GM10248 (cell line): ENCODE measurements around the gene CPNE6.
A peak's percentile ranks its signal among the peaks of the same experiment; 100 is the strongest.

Source experiments
- CTCF ChIA-PET: fragments of 300-600 bp; sonication (Branson Sonifier 250); formaldehyde crosslinking; extraction: SDS; loops from one replicate; lab custom pipeline; 2021; ENCODE audit warnings: antibody characterized with exemption; lab: Yijun Ruan, JAX
- POLR2A ChIA-PET: fragments of 350-650 bp; sonication (Branson Sonifier 250); formaldehyde crosslinking; extraction: SDS; loops from one replicate; lab custom pipeline; 2020; ENCODE audit warnings: antibody characterized with exemption; lab: Yijun Ruan, JAX
- DNase-seq: peaks from one replicate; pipeline ENCODE4 v3.0.0; 2012; ENCODE audit errors: extremely low spot score
- CTCF ChIP-seq: IDR thresholded peaks from 2 replicates; pipeline ENCODE4 v1.5.1; 2012; ENCODE audit warnings: mild to moderate bottlenecking, low read depth; ENCODE audit errors: extremely low read depth, missing control alignments, control extremely low read depth

The CPNE6 gene

GRCh38 chr14:24119691-24120090, 48.3 kb downstream of the CPNE6 start:
- no peak for DNase-seq
- POLR2A ChIA-PET = no interaction called here
- no peak for TF ChIP-seq CTCF
- CTCF ChIA-PET = interaction anchor here (1.0 to 6.8 kb wide), 5 partner anchors 10 to 63 kb away, joined by 3 to 58 read pairs (median 6); partner anchors contain the start of genes EMC9, FITM1 and PSME1

- no peak for DNase-seq
- no peak for TF ChIP-seq CTCF
- ChIA-PET POLR2A (interaction anchor here (0.6 kb wide), 1 partner anchor 15 kb away, joined by 3 read pairs; the partner anchor contains the start of gene PSME1), CTCF (no interaction called here)
These were observed 49.8 kb downstream of the CPNE6 start for GRCh38 chr14:24121210-24121609.

- POLR2A ChIA-PET = no interaction called here
- CTCF ChIA-PET = interaction anchor here (1.6 to 6.5 kb wide), 2 partner anchors 13 to 15 kb away, joined by 3 to 38 read pairs; no protein-coding TSS in a partner anchor
- TF ChIP-seq CTCF = no peak
- DNase-seq = no peak
These were observed 51.1 kb downstream of the CPNE6 start for GRCh38 chr14:24122416-24122815.

- POLR2A ChIA-PET = no interaction called here
- TF ChIP-seq CTCF = no peak
- DNase-seq = no peak
- CTCF ChIA-PET = interaction anchor here (1.3 to 6.5 kb wide), 5 partner anchors 8 to 553 kb away, joined by 3 to 38 read pairs (median 6); partner anchors contain the start of genes DCAF11, IRF9 and NRL
These were observed 51.5 kb downstream of the CPNE6 start for GRCh38 chr14:24122898-24123297.

GRCh38 chr14:24123424-24124417, 52.4 kb downstream of the CPNE6 start:
- TF ChIP-seq CTCF = no peak
- ChIA-PET CTCF (interaction anchor here (1.0 to 6.5 kb wide), 11 partner anchors 9 to 553 kb away, joined by 3 to 38 read pairs (median 5); partner anchors contain the start of genes DCAF11, IRF9 and NRL), POLR2A (interaction anchor here (0.7 to 3.2 kb wide), 2 partner anchors 9 to 13 kb away, joined by 3 to 18 read pairs; partner anchors contain the start of genes DCAF11 and NRL)
- DNase-seq = peak; percentile 45

GRCh38 chr14:24126939-24127338, 55.6 kb downstream of the CPNE6 start:
- CTCF ChIA-PET = interaction anchor here (1.0 to 9.1 kb wide), 7 partner anchors 9 to 37 kb away, joined by 3 to 58 read pairs (median 5); partner anchors contain the start of genes DCAF11, EMC9, IRF9 and NRL
- no peak for DNase-seq
- POLR2A ChIA-PET = interaction anchor here (1.8 to 2.2 kb wide), 2 partner anchors 9 to 12 kb away, joined by 7 read pairs; partner anchors contain the start of genes DCAF11, NRL and PSME1
- TF ChIP-seq CTCF = no peak
